GM11168 (cell line): ENCODE measurements around the gene FARP1.

Experiments
- in situ Hi-C: fragments of 300-500 bp; cut with MboI; formaldehyde crosslinking; loops from one replicate; pipeline ENCODE4 v1.12.0; 2022; ENCODE audit warnings: low sequenced_read_pairs; ENCODE audit not compliant: unreplicated experiment

The FARP1 gene

DNA sequence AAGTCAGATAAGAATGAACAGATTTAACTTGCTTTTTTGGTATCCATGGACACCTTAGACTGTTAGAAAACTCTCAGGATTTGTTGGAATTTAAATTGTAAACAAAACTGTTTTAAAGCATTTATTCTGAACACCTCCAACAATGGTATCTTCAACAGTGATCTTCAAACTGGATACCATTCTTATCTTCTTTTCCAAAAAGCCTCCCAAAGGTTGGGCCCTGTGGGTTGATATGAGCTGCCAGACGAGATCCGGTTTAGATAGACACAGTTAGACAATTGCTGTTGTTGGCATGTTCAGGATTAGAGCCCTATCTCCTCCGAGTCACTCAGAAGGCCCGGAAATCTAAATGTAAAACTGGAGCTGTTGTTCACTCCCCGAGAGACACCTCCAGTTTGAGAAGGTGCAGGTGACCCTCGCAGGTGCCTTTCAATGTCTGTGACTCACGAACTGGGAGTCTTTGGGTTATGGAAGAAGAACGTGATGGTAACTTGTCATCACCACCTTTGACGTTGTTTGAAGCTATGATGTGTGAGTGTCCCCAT is 177.7 kb downstream of the FARP1 start:
- in situ Hi-C loops = no loop called here

DNA sequence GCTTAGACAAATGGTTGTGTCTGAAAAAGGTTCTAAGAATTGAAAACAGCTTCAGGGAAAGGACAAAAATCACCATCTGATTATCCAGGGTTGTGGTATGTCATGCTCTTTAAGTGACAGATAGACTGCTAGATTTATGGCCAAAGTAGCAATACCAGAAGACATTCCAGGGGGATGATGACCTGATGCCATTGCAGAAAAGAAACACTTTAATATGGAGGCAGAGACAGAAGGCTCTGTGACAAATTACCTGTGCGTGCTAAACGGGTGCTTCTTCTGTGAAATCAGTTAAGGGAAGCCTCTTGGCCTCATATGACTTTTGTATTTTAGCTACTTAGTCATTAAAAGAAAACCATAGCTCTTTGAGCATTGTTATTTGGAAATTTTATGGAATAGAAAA is 178.5 kb downstream of the FARP1 start:
- in situ Hi-C loops = no loop called here

DNA sequence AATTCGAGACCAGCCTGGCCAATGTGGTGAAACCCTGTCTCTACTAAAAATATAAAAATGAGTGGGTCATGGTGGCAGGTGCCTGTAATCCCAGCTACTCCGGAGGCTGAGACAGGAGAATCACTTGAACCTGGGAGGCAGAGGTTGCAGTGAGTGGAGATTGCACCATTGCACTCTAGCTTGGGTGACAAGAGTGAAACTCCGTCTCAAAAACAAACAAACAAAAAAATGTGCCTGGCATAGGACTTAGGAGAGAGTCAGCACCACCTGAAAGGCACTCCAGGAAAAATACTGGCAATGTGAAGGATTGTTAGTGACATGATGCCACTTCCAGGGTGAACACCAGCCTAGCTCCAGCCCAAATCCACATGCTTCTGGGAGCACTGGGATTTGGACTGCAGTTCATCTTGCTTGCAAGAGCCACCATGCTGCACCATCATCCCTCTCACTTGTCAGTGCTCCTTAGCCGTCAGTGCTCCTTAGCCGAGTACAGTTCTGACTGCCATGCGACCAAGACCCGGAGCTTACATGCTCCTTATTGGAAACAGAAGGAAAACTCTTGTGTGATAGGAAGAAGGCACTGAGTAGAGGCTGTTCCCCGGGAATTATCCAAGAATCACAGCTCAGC is 179.3 kb downstream of the FARP1 start:
- in situ Hi-C loops = no loop called here

DNA sequence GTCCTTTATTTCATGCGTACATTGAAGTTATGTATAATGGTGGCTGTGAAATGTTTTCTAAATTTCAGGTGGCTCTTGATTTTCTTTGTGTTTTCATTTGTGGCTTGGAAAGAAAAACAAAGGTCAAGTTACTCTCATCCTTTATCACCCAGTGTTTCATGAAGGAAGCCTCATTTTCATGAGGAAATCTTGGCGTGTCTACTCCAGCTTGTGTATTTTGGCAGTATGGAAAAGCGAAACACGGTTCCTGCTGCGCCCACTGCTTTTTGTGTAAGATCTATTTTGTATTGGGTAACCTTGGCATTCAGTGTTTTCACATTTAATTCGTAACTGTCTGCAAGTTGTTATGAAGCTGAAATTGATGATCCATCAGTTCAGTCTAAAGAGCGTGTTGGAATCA is 181.2 kb downstream of the FARP1 start:
- in situ Hi-C loops = no loop called here

DNA sequence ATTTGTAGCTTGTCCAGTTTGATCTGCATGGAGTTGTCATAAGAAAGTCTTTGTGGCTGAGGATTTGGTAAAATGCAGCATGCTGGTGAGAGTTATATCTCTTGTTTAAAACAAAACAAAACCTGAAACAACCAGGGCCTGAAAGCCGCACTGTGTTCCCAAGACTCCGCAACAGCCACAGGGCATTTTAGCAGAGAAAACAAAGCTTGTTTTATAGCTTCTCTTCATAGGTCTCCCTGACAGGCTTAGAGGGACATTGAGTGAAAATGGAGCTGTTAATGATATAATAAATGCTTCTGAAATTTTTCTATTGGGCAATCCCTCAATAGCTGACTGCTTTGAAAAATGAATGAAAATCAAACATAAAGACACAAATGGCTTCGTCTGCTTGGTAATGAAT is 182.8 kb downstream of the FARP1 start:
- in situ Hi-C loops = no loop called here

DNA sequence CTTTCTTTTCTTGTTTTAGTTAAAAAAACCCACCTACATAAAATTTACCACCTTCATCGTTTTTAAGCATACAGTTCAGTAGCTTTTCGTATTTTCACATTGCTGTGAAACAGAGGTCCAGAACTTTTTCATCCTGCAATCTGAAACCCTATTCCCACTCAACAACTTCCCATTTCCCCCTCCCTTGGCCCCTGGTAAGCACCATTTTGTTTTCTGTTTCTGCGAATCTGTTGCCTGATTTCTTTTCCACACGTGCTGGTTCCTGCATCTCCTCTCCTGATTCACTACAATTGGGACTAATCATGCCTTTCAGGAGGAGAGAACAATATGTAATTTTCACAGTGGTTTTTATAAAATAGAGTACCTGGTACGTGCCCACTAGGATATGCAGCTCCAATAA is 183.4 kb downstream of the FARP1 start:
- in situ Hi-C loops = no loop called here

DNA sequence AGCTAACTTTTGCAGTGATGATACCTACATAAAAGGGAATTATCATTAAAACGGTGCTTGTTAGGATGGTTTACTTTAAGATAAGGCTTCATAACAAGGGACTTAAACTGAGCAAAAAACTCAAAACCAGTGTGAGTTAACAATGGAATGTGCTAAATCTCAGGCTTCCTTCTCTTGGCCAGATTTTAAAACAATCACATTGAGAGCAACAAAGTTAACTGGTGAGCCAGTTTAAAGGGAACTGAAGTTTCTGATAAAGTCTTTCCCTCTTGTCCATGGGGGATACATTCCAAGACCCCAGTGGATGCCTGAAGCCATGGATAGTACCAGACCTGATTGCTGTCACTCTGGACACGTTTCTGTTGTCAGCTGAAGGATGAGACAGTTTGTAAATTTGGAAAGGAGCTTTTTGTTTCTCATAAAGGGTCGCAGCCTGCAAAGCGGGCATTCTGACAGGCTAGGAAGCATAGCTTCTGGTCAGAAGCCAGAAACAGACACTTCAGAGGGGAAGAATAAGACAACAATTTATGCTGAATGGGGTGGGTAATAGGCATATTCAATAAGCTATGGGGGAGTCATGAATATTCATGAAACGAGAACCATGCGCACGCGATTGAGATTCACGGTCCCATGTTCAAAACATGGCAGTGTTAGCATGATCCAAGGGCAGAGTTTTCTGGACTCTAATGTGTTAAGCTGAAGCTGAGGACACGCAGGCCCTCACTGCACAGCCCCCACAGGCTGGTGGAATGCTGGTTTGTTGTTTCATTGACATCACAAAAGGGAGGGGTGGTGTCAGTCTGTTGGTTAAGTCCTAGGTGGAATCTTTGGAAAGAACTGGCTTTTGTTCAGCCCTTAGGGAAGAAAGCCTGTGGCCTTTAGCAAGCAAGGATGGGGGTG is 184.7 kb downstream of the FARP1 start:
- in situ Hi-C loops = no loop called here

DNA sequence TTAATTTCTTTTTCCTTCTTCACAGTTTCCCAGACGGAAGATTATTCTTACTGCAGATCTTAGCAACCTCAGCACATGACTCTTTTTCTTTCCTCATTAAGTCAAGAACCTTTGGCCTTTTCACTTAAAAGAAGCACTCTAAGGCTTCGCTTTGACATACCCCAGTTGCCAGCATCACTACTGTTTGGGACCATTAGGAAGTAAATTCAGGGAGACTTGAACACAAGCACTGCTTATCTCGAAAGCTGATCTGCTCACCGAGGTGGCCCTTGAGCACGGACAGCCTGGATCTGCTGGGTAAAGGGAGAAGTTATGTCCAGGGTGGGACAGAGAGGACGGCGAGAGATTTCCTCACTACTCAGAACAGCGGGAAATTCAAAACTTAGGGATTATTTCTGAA is 185.6 kb downstream of the FARP1 start:
- in situ Hi-C loops = no loop called here

DNA sequence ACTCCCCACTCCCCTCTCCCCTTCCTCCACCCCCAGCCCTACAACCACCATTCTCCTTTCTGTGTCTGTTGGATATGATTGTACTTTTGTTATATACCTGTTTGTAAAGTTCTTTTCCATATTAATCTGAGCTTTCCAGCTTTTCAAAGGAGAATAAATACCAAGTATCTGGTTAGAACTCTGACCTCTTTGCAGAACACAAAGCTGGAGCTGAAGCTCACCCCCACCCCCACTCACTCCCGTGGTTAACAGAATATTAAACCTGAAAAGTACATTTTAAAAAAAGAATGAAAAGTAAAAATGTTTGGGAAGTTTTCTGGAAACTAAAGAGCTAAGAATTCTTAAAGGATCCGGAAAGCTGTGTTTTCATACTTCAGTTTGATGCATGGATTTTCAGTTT is 189.3 kb downstream of the FARP1 start:
- in situ Hi-C loops = no loop called here

DNA sequence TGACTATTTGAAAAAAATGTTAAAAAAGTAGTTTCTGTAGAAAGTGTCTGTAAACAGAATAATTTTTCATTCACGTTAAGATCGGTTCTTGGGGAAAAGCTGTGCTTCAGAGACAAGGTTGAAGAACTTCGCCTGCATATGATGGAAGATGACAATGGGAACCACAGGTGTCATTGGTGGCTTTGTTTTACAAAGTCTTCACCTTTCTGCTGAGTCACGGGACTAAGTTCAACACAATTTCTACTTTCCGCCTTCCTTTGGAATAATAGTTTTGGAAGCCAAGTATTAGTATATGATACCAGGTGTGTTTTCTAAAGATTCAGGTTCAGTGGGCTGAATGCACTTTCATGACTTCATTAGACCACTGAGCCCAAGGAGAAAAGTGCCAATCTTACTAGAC is 189.8 kb downstream of the FARP1 start:
- in situ Hi-C loops = no loop called here

DNA sequence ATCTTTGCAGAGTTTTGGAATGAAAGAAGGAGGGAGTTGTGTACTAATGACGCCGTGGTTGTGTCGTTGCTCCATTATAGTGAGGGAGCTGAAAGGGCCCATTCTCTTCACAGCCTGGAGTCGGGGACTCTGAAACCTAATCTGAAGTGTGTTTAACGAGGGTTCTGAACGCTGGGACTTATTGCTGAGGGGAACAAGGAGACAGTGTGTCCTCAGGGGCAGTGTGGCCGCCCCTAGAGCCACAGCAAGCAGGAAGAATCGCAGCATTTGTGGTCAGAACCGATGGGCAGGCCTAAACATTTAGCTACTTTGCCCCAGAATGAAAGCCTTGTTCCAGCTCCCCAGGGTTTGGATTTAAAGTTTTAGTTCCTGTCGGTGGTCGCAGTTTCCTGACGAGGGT is 190.6 kb downstream of the FARP1 start:
- in situ Hi-C loops = no loop called here

DNA sequence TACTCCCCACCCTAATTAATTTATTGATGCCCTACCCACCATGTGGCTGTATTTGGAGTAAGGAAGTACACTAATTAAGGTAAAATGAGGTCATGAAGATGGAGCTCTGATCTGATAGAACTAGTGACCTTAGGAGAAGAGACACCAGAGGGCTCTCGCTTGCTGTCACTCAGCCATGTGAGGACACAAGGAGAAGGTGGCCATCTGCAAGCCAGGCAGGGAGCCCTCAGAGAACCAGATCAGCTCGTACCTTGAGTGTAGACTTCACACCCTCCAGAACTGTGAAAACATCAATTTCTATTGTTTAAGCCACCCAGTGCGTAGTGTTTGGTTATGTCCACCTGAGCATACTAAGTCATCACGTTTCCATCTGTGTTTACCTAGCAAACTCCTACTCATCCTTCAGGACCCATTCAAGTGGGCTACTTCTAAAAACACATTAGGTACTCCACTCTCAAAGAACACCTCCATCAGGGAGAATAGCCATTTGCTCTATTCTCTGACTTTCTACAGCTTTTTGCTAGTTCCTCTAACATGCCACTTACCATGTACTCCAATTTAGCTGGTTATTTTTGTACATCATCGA is 191.8 kb downstream of the FARP1 start:
- in situ Hi-C loops = no loop called here

DNA sequence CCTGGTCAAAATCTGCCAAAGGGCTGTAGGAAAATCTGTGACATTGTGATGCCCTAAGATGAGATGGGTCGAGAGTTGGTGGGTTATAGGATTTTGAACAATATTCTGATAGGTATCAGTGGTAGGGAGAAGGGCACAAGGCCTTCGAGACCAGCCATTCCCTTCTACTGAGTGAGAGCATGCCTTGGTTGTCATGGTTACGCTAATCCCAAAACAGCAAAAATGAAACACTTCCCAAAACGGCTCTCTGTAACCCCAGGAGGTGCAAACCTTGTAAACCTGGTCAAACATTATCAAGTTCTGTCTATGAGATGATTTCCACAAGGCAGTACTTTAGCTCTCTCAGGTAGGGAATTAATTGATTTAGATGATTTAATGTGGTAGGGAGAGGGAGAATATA is 192.8 kb downstream of the FARP1 start:
- in situ Hi-C loops = no loop called here

DNA sequence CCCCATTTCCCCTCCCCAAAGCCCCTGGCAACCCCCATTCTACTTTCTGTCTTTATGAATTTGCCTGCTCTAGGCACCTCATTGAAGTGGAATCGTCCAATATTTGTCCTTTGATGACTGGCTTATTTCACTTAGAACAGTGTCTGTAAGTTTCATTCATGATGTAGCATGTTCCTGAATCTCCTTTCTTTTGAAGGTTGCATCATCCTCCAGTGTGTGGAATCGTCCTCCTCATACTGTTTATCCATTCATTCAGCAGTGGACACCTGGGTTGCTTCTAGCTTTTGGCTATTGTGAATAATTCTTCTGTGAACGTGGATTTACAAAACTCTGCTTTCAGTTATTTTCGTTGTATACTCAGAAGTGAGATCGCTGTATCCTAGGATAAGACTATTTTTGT is 195.4 kb downstream of the FARP1 start:
- in situ Hi-C loops = no loop called here

DNA sequence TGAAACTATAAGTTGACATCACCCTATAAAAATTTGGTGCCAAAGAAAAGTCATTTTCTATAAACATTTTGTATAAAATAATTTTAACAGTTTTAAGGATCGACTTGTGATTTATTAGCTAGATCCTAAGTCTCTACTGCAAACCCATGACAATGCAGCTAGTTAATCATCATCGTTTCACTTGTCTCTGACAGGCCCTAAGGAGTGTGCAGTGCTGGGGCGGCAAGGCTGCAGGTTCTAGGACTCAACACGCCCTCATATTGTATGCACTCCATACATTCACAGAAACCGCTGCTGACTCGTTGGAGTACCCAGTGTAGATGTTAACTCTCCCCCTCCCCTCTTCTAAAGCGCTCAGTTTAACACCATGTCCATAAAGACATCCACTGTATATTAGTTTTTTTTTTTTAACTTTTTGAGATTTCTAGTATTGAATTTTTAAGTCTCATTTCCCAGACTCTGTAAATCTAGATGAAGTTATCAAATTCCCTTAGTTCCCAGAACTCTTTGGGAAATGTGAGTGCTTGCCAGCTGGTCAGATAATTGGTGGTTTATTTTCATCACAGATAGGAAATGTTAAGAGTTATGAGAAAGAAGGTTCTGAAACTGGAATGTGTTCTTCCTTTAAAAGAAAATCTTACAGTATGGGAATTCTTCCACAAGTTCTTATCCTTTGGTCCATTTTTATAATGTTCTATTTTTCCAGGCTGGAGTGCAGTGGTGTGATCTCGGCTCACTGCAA is 197.0 kb downstream of the FARP1 start:
- in situ Hi-C loops = no loop called here

DNA sequence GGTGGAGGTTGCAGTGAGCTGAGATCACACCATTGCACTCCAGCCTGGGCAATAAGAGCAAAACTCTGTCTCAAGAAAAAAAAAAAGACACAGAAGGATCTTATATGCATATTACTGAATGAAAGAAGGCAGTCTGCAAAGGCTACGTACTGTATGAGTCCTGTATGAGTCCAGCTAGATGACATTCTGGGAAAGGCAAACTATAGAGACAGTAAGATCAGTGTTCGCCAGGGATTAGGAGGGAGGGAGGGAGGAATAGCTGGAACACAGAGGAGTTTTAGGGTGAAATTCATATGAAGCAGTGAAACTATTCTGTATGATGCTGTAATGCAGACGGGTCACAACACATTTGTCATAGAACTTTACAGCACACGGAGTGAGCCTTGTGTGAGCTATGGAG is 200.1 kb downstream of the FARP1 start:
- in situ Hi-C loops = no loop called here

DNA sequence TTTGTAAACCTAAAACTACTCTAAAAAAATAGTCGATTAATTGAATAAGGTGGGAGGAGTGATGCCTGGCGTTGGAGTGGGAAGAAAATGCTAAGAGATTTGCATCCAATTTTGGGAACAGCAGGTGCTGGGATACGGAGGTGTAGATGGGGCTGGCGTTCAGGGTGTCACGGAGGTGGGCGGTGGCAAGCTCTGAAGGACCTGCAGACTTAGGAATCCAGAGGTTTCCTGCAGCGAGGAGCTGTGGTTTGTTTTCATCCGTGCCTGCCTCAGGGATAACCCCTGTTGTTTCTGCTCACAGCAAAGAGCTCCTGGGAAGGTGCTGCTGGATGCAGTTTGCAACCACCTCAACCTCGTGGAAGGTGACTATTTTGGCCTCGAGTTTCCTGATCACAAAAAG is 200.6 kb downstream of the FARP1 start:
- in situ Hi-C loops = no loop called here

DNA sequence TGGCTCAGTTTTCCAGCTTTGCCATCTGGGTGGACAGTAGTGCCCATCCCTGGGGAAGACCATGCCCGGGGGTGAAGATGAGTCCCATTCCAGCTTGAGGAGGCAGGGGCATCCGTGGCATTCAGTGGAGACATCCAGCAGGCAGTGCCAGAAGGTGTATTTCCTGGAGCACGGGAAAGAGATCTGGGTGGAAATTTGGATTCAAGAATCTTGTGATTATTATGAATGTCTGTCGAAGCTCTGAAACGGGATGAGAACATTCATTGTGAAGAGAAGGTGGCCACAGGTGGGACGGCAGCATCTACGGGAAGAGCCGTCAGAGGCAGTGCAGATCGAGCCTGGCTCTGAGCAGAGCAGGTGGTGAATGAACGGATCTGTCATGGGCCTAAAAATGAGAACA is 201.5 kb downstream of the FARP1 start:
- in situ Hi-C loops = no loop called here

DNA sequence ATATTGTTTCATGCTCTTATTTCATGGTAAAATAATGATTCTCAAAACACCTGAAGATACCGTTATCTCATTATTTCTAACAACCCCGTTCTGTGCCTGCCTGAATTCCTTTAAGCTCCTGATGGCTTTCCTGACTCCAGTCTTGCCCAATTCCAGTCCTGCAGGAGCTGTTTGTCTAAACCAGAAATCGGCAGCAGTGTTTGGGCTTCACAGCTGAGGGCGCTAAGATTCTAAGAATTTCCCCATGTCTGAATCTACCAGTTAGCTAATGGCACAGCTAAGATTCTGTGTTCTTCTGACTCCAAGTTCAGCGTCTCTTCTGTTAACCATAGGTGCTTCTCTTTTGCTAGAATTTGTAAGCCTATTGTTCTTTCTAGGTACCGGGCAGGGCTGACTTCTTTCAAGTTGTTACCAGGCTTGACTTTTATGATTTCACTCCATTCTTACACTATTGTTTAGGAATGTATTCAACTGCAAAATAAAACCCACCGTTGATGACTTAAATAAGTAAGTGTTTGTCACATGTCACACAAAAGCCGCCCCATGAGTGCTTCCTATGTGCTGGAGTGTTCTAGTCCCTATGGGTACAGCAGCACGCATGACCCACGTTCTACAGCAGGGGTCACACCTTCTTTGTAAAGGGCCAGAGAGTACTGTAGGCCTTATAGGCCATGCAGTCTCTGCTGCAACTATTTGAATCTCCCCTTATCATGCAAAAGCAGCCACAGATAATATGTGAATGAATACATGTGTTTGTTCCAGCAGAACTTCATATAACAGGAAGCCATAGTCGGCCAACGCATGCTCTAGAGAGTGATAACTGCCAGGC is 202.4 kb downstream of the FARP1 start:
- in situ Hi-C loops = no loop called here
